Right cardiac atrium (tissue), 5 donors: ENCODE data around the gene NTN4. TPM values are rescaled to one million over a fixed set of nuclear protein-coding genes. Genes with fewer than 3 reads are reported as not detected.

Experiments used
- ATAC-seq, 2 donors: fragments of 200-7000 bp; cut with Tn5 transposase; one replicate each; pipeline versions ENCODE4 v1.8.0 to v1.9.1; 2020; ENCODE audit warnings: moderate library complexity in 2 of 2, mild to moderate bottlenecking in 1 of 2
- DNase-seq, 3 donors: peaks; one replicate each; pipeline ENCODE4 v3.0.0-alpha.2; 2020
- H3K27ac ChIP-seq: one replicate; pipeline ENCODE4 v1.5.1; 2013; ENCODE audit warnings: mild to moderate bottlenecking, low read length, control low read depth, moderate library complexity
- H3K27me3 ChIP-seq: one replicate; pipeline ENCODE4 v1.6.1; 2013; ENCODE audit not compliant: control insufficient read depth, insufficient read depth
- H3K4me1 ChIP-seq: one replicate; pipeline ENCODE4 v1.6.1; 2013; ENCODE audit warnings: low read length; ENCODE audit not compliant: control insufficient read depth, insufficient read depth
- H3K4me3 ChIP-seq: one replicate; pipeline ENCODE4 v1.5.1; 2013; ENCODE audit warnings: low read length, control low read depth
- H3K9me3 ChIP-seq: one replicate; pipeline ENCODE4 v1.6.1; 2013; ENCODE audit warnings: low read length; ENCODE audit not compliant: control insufficient read depth
- WGBS: extraction: QIAGEN DNeasy Blood & Tissue Kit; methylation state at CpG from one replicate; pipeline ENCODE4 v1.1.7; 2013; 5-methylcytosine and 5-hydroxymethylcytosine counted together
- intact Hi-C, 4 donors: fragments of 100-400 bp; cut with DNase I; formaldehyde crosslinking; loops; one replicate each; pipeline versions ENCODE4 v1.11.0 to v1.14.0; 2022 to 2023
- polyA plus RNA-seq: library from polyadenylated mRNA; stranded (reverse); fragments of 200-250 nt; gene quantifications from one replicate; pipeline ENCODE4 v1.2.3, GENCODE V29; 2013
- total RNA-seq, 4 donors: library from RNA; stranded (reverse); fragmentation: NEBNext Ultra II Directional; extraction: Animal tissue kit (Norgen Biotek cat#: 25700); gene quantifications; one replicate each; pipeline ENCODE4 v1.2.1, GENCODE V29; 2021
- donor health status: healthy with polysubstance abuse.
- donor health status: DM: no; HTN: yes; CAD: no.
- donor health status: DM: no; HTN: no; CAD: no.
- donor health status: DM: no; HTN: yes; CAD: no; lungs with severe emphysema.
- donor health status: DM: yes; HTN: yes; CAD: no.

NTN4 gene
- total and polyA plus RNA-seq, 5 donors = 62.9 to 111 (median 96.1) TPM

- Histone ChIP-seq H3K27me3 (no peaks in the 10 kb centered on the region), H3K4me1 (peaks cover 1% of the 10 kb centered on the region), H3K4me3 (no peak overlapping the region), H3K9me3 (no peaks in the 10 kb centered on the region), H3K27ac (no peak overlapping the region)
- 56% methylated on average over 2 of the region's 2 CpGs for WGBS
- intact Hi-C loops = no loop called here
- no peak for DNase-seq
- ATAC-seq = no peak
These were observed 81.4 kb downstream of the NTN4 start for GRCh38 chr12:95709152-95709551.

- intact Hi-C loops = no loop called here
- Histone ChIP-seq H3K4me3 (no peak overlapping the region), H3K4me1 (no peaks in the 10 kb centered on the region), H3K27me3 (no peaks in the 10 kb centered on the region), H3K27ac (peak overlapping the region; percentile 42), H3K9me3 (no peaks in the 10 kb centered on the region)
- ATAC-seq (peak; percentile 24 to 66), DNase-seq (no peak)
- WGBS = 58% methylated on average over 2 of the region's 2 CpGs
These were observed 85.4 kb downstream of the NTN4 start for GRCh38 chr12:95705143-95705542.

DNA sequence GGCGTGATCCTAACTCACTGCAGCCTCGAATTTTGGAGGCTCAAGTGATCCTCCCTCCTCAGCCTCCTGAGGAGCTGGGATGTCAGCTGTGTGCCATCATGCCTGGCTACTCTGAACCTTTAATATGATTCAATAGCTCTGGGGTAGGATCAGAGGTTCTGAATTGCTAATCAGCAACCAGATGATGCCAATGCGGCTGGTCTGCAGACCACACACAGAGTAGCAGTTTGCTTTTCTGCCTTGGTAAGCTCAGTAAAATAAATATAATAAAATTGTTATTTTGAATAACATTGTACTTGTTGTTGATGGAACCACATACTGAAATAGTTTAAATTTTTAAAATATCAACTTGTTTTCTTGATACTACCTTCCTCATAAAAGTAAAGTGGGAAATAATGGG is 86.6 kb downstream of the NTN4 start:
- no peak for DNase-seq
- intact Hi-C loops = no loop called here
- Histone ChIP-seq H3K4me3 (no peak overlapping the region), H3K27ac (no peak overlapping the region), H3K4me1 (no peaks in the 10 kb centered on the region), H3K27me3 (no peaks in the 10 kb centered on the region), H3K9me3 (no peaks in the 10 kb centered on the region)
- no peak for ATAC-seq
- WGBS = 91% methylated on average over 3 of the region's 3 CpGs

DNA sequence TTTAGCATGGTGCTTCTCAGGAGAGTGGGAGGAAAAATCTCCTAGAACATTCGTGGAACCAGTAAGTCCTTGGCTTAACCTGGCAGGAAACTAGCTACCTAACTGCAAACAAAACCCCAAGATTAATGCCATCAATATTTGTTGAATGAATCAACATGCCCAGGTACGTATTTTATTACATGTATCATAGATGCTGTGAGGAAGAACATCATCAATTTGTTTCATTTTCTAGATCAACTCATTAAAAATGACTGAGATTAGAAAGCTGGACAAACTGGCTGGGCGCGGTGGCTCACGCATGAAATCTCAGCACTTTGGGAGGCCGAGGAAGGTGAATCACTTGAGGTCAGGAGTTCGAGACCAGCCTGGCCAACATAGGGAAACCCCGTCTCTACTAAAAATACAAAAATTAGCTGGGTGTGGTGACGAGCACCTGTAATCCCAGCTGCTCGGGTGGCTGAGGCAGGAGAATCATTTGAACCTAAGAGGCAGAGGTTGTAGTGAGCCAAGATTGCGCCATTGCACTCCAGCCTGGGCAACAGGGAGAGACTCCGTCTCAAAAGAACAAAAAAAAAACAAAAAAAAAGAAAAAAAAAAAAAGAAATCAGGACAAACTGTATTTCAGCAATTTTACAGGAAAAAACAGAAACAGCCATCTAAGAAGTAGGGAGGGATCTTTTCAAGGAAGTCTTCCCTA is 88.7 kb downstream of the NTN4 start:
- ATAC-seq = no peak
- H3K4me3 ChIP-seq = no peak overlapping the region
- WGBS = 80% methylated on average over 12 of the region's 12 CpGs
- DNase-seq = no peak
- no peaks in the 10 kb centered on the region for H3K4me1 ChIP-seq
- no peak overlapping the region for H3K27ac ChIP-seq
- no peaks in the 10 kb centered on the region for H3K9me3 ChIP-seq
- intact Hi-C loops = no loop called here
- no peaks in the 10 kb centered on the region for H3K27me3 ChIP-seq

DNA sequence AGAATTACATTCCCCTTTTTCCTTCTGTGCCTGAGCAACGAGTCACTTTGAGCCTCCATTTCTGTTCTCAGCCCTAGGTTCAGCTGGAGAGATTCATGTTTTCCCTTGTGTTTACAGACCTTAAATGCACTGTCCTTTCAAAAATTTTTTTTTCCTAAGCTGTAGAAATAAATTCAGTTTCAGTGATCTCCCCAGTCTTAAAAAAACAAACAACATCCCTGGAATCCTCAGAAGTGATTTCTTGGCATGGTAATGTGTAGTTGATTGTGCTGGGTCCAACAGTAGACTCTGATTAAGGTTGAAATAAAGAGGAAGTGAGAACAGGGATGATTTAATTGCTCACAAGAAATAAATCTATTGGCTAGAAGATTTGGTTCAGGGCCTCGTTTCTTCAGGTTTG is 89.3 kb downstream of the NTN4 start:
- ATAC-seq = no peak
- H3K4me3 ChIP-seq = no peak overlapping the region
- WGBS = 45% methylated on average over 2 of the region's 2 CpGs
- intact Hi-C loops = no loop called here
- H3K4me1 ChIP-seq = no peaks in the 10 kb centered on the region
- H3K27ac ChIP-seq = no peak overlapping the region
- no peaks in the 10 kb centered on the region for H3K9me3 ChIP-seq
- no peak for DNase-seq
- H3K27me3 ChIP-seq = no peaks in the 10 kb centered on the region

- 71% methylated on average over 7 of the region's 7 CpGs for WGBS
- intact Hi-C loops = no loop called here
- H3K27me3 ChIP-seq = no peaks in the 10 kb centered on the region
- peak overlapping the region; percentile 45 for H3K27ac ChIP-seq
- ATAC-seq (no peak), DNase-seq (no peak)
- H3K4me3 ChIP-seq = no peak overlapping the region
- H3K9me3 ChIP-seq = no peaks in the 10 kb centered on the region
- H3K4me1 ChIP-seq = no peaks in the 10 kb centered on the region
These were observed 90.2 kb downstream of the NTN4 start for GRCh38 chr12:95700316-95700785.

DNA sequence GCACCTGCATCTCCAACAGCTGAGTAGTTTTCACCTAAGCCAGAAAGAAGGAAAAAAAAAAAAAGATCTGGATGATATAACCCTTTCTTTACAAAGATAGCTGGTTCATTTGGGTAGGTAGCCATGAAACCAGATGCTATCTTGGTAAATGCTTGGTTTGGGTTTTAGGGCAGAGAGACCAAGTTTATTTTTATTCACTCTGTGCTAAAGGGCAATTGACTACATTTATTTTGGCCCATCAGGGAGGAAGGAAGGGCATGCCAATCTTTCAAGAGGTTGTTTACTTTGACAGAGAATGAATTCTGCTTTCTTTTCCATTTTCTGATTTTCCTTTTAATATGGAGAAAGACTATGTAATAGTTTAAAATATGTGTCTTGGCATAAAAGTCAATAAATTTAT is 91.0 kb downstream of the NTN4 start:
- no peak for DNase-seq
- no peaks in the 10 kb centered on the region for H3K4me1 ChIP-seq
- no peak overlapping the region for H3K4me3 ChIP-seq
- H3K27ac ChIP-seq = no peak overlapping the region
- H3K27me3 ChIP-seq = no peaks in the 10 kb centered on the region
- H3K9me3 ChIP-seq = no peaks in the 10 kb centered on the region
- intact Hi-C loops = no loop called here
- peak in 1 of 2 donors; percentile 51 for ATAC-seq

- no peak overlapping the region for H3K4me3 ChIP-seq
- ATAC-seq (peak in 1 of 2 donors; percentile 63), DNase-seq (peak; percentile 22 to 65 (median 64))
- no peak overlapping the region for H3K27ac ChIP-seq
- intact Hi-C loops = no loop called here
- 60% methylated on average over 9 of the region's 9 CpGs for WGBS
- H3K9me3 ChIP-seq = no peaks in the 10 kb centered on the region
- no peaks in the 10 kb centered on the region for H3K4me1 ChIP-seq
- no peaks in the 10 kb centered on the region for H3K27me3 ChIP-seq
These were observed 96.4 kb downstream of the NTN4 start for GRCh38 chr12:95694136-95694535.

GRCh38 chr12:95693689-95694088 is 96.9 kb downstream of the NTN4 start:
- H3K9me3 ChIP-seq = no peaks in the 10 kb centered on the region
- 80% methylated on average over 2 of the region's 2 CpGs for WGBS
- H3K4me3 ChIP-seq = no peak overlapping the region
- no peaks in the 10 kb centered on the region for H3K4me1 ChIP-seq
- no peak for DNase-seq
- no peak for ATAC-seq
- no peaks in the 10 kb centered on the region for H3K27me3 ChIP-seq
- no peak overlapping the region for H3K27ac ChIP-seq
- intact Hi-C loops = no loop called here

DNA sequence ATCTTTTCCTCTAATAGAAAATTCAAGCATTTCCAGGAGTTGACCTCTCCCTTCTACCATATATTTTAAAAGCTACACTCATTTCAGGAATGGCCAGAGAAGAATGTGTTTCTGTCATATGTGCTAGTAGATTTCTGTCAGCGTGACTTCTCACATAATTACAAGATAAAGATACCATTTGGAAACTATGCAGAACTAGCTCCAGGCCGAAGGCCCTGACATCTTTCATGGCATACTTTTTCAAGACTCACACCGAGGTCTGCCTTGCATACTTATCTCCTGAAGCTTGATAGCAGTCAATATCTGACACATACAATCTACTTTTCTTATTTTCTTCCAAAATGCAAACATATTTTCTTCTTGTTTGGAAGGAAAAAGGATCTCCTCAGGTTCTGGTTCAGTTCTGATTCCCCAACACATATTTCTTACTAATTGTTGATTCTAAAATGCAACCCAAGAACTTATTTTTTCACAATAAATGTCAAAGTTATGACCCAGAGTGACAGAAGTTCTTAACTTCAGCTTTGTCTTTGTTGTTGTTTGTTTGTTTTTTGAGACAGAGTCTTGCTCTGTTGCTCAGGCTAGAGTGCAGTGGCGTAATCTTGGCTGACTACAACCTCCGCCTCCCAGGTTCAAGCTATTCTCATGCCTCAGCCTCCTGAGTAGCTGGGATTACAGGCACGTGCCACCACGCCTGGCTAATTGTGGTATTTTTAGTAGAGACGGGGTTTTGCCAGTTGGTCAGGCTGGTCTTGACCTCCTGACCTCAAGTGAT is 99.5 kb downstream of the NTN4 start:
- Histone ChIP-seq H3K27ac (no peak overlapping the region), H3K4me1 (no peaks in the 10 kb centered on the region), H3K27me3 (no peaks in the 10 kb centered on the region), H3K4me3 (no peak overlapping the region), H3K9me3 (no peaks in the 10 kb centered on the region)
- ATAC-seq = peak in 1 of 2 donors; percentile 40
- WGBS = 70% methylated on average over 8 of the region's 8 CpGs
- DNase-seq = no peak
- intact Hi-C loops = no loop called here

- Histone ChIP-seq H3K27ac (peak overlapping the region; percentile 59), H3K4me3 (no peak overlapping the region), H3K4me1 (no peaks in the 10 kb centered on the region), H3K9me3 (no peaks in the 10 kb centered on the region), H3K27me3 (no peaks in the 10 kb centered on the region)
- intact Hi-C loops = no loop called here
- DNase-seq (no peak), ATAC-seq (no peak)
- 87% methylated on average over 2 of the region's 2 CpGs for WGBS
These were observed 102.6 kb downstream of the NTN4 start for GRCh38 chr12:95687937-95688336.
